PFSK-1 (cell line): ENCODE data around the gene INTS3.

Experiments used
- FOXP2 ChIP-seq: optimal IDR thresholded peaks from 2 replicates; pipeline ENCODE3; 2011; ENCODE audit warnings: borderline replicate concordance, control low read depth, inconsistent platforms; ENCODE audit not compliant: insufficient read depth; ENCODE audit errors: extremely low read length, extremely low read depth
- POLR2AphosphoS5 ChIP-seq: IDR thresholded peaks from 2 replicates; pipeline ENCODE4 v1.6.1; 2012; ENCODE audit warnings: low read depth, mild to moderate bottlenecking, control low read depth, low read length, moderate library complexity
- TAF1 ChIP-seq: IDR thresholded peaks from 2 replicates; pipeline ENCODE4 v1.6.1; 2012; ENCODE audit warnings: low read length, control low read depth, borderline replicate concordance; ENCODE audit not compliant: insufficient read depth

- TF ChIP-seq FOXP2 (no peak), POLR2AphosphoS5 (no peak), TAF1 (no peak)
These were observed 45.1 kb upstream of the INTS3 start for GRCh38 chr1:153682730-153683129.
